Measurements from ENCODE around the gene VWA5B1.
"Not testable (repeated sequence)": the region's sequence is repeated elsewhere in the genome, so short reads cannot be mapped to it uniquely, and the experiment has no call there.

VWA5B1 gene

DNA sequence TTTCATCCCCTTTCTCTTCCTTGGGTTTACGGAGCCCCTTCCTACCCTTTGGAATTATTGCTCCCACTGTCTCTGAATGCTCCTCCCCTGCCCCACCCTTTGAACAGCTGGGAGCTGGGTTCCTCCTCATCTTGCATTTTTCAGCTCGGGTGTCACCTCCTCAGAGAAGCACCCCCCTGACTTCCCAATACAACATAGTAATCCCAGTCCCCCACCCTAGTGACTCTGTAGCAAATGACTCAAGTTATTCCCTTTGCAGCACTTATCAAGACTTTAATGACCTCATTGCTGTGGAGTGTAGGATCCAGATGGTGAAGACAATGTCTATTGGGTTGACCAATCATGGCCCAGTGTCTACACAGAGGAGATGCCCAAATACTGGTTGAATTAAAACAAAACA is 8.9 kb upstream of the VWA5B1 start:
- no peak for DNase-seq

DNA sequence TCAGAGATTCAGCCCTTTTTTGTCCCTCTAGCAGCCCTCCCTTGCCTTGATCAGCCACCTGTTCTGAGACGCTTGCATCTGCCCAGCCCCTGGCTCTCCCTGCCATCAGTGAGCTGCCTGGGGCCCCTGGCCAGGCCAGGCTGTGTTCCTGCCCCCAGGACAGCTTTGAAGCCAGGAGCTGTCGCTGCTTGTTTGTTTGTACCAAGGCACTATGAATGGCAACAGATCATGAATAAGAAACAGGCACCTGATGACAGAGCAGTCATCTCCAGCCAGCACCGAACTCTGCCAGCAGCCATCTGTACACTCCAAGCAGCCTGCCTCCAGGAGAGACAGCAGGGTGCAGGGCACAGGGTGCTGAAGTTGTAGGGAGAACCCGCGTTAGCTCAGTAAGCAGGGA is 8.1 kb upstream of the VWA5B1 start:
- no peak for DNase-seq

DNA sequence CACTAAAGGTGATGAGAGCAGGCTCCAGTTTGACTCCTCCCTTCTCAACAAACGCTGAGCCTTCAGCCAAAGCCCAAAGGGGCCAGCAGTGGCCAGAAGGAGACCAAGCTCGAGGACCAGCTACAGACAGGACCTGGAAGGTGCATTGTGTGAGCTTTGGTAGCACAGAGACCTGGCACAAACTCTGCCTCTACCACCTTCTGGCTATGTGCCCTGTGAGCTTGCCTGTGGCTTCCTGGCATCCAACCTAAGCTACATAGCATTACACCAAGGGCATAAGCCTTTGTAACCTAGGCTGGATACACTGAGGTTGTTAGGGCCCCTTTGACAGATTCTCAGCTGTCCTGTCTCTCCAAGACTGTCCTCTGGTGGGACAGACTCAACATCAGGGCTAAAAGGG is 6.6 kb upstream of the VWA5B1 start:
- DNase-seq, result no peak

DNA sequence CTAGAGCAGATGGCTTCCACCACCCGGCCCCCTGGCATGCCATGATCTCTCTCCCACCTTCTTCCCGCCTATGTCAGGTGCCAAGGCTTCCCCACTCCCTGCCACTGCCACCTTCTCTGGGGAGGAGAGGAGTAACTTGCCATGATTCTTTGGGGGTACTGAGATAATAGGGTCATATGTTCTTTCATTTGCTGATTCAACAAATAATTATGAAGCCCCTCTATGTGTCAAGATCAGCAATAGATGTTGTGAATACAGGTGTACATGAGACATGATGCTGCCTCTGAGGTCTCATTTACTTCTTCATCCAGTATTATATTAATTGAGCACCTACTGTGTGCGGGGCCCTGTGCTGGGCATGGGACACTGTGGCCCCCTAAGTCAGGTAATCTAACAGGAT is 6.0 kb upstream of the VWA5B1 start:
- no peak for DNase-seq

DNA sequence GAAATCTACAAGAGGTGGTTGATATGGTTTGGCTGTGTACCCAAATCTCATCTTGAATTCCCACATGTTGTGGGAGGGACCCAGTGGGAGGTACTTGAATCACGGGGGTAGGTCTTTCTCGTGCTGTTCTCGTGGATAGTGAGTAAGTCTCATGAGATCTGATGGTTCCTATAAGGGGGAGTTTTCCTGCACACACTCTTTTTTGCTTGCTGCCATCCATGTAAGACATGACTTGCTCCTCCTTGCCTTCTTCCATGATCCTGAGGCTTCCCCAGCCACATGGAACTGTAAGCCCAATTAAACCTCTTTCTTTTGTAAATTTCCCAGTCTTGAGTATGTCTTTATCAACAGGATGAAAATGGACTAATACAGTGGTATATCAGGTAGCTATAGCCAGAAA is 5.2 kb upstream of the VWA5B1 start:
- no peak for DNase-seq

DNA sequence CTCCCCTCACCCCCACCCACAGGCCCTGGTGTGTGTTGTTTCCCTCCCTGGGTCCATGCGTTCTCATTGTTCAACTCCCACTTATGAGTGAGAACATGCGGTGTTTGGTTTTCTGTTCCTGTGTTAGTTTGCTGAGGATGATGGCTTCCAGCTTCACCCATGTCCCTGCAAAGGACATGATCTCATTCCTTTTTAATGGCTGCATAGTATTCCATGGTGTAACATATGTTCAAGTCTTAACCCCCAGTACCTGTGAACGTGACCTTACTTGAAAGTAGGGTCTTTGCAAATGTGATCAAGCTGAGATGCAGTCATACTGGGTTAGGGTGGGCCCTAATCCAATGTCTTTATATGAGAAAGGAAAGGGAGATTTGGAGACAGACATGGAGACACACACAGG is 3.0 kb upstream of the VWA5B1 start:
- not testable (repeated sequence) for DNase-seq

DNA sequence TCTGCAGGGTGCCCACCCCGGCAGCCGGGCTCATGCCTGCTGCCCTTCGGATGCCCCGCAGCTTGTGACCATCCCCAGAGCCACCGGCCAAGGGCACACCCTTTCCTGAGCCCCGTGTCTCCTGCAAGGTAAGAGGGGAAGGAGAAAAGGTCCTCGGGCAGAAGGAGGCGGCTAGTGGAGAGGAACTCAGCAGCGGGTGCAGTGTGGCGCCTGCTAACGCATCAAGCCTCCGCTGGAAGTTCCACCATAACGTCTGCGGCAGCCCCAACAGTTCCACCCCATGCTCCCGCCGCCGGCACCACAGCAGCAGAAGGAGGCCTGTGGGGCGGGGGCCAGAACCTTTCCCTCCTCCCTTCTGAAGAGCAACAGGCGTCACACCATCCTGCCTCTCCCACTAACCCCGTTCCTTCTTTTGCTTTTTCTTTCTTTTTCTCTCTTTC is 990 bp downstream of the VWA5B1 start:
- DNase-seq, result no peak

DNA sequence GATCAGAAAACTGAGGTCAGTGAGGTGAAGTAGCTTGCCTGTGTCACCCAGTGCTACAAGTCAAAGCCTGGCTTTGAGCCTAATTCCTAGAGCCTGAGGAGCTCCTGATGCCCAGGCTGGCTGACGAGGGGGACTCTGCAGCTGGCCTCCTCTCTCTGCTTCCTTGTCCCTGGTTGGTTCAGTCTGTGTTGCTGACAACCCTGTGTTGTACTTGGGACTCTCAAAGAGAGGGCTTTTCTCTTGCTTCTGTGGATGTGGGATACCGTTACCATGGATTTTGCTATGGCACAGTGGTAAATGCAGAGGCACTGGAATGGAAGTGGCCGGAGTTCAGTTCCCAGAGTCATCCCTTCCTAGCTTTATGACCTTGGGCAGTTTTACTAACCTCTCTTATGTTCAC is 8.0 kb downstream of the VWA5B1 start:
- DNase-seq, result no peak

DNA sequence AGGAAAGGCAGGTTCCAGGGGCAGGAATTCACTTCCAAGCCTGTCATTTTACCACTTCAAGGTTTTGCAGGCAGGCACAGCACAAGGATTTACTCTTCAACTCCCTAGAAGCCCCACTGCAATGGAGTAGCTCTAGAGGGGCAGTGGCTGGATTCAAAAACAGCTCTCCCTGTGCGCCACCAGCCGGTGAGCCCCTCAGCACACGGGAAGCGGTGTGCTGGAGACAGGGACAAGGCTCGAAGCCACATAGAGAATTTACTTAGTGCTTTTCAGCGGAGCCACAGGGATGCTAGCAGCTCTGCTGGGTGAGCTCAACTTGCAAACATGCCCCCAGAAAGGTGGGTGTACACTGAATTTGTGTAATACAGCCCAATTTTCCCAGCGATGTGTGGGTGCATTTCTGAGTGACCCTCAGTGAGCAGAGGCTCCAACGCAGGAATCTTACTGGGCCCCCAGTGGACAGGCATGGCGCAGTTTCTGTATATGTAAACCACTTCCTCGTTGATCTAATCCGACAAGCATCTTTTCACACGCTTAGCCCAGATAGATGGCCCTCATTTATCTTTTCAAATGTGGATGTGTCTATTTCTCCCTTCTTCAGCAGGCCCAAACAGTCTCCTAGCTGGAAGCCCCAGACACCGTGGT is 10.9 kb downstream of the VWA5B1 start:
- no peak for DNase-seq

DNA sequence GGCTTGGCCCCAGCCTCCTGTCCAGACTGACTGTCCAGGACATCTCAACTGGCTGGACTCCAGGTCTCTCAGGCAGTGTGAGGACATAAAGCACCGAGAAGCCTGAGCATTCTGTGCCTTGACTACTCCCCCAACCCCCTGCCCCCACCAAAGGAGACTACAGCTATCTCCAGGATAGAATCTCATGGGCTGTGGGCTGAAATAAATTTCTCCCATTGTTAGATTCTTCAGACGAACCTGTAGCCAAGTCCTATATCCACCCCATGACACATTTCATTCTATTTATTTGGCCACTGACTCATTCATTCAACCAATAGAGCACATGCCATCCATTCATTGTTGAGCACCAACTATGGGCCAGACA is 11.4 kb downstream of the VWA5B1 start:
- no peak for DNase-seq

DNA sequence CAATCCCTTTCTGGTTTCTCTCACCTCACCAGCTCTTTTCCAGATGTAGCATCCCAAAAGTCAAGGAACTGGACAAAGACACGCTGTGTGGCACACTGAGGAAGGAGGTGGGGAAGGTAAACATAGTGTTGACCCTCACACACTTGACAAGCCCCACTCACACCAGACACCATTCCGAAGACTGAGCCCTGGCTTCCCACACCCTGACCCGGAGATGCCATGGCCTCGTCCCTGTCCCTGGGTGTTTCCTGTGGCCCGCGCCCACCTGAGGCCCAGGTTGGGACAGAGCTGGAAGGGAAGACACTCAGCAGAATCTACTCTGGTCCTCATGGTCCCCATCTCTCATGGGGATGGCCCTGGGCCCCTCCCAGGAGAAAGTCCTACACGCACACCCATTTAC is 16.4 kb downstream of the VWA5B1 start:
- DNase-seq, result no peak

DNA sequence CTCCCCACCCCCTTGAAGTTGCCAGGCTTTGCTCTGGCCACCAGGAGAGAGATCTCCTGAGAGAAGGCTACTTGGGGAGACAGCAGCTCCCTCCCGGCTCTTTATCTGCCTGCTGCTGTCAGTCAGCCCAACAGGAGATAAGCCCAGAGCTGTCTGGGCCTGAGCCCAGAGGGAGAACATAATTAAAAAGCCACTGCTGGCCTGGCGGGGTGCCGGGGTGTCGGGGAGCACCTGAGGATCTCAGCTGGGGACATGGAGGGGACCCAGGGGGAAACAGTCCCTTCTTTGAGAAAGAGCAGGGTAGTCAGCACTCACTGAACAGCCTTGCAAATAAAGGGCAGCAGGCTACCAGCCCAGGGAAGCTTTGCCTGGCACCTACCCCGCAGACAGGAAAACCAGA is 17.9 kb downstream of the VWA5B1 start:
- DNase-seq, result no peak

DNA sequence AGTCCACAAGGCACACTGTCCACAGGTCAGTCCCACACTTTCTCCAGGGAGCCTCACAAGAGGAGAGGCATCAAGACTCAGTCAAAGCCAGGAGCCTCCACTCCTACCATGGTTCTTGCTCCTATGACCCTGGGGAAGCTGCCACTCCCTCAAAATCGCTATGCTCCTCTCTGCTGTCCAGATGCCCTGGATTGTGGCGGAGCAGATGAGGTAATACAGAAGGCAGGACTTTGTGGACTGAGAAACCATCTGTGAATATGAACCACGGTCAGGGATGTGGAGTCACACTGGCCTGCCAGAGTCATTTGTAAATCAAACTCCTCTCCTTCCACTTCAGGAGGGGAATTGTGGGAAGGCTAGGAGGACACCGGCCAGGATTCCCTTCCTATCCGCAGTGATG is 20.6 kb downstream of the VWA5B1 start:
- DNase-seq, result no peak

DNA sequence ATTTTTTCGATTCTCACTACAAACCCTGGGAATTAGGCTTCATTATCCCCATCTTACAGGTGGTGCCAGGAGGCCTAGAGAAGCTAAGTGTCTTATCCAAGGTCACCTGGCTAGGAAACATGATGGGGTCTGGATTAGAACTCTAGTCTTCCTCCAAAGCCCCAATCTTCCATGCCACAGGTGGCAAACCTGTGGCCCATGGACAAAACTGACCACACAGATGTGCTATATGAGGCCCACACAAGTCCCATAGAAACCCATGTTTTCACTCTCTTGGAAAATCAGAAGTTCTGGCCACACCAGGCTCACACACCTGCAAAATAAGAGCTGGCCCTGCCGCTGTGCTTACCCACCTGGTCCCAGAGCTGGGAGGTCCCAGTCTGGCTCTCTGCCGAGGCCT is 21.6 kb downstream of the VWA5B1 start:
- no peak for DNase-seq

DNA sequence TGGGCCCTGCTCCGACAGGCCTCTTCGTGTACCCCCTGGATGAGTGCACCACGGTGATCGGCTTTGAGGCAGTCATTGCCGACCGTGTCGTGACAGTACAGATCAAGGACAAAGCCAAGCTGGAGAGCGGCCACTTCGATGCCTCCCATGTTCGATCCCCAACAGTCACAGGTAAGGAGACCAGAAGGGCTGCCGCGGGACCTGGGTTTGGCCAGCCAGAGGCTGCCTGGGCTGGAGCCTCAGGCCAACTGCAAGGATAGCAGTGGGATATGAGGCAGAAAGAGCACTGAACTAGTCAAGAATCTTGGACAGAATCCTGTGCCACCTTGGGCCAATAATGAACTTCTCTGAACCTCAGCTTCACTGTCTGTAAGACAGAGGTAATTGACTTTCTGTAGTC is 22.1 kb downstream of the VWA5B1 start:
- DNase-seq, result no peak

DNA sequence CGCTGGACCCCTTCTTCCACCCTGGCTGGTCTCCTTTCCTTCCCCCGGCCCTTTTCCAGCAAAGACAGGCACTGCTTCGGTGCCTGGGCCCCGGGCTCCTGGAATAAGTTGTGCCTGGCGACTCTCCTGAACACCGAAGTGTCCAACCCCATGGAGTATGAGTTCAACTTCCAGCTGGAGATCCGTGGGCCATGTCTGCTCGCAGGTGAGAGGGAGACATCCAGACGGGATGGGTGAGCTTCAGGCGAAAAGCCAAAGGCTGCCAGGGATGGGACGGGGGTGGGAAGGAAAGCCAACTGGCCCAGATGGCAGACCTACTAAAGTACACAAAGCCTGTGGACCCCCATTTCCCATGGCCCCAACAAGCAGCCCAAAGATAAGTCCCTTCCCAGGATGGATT is 26.8 kb downstream of the VWA5B1 start:
- DNase-seq, result no peak

DNA sequence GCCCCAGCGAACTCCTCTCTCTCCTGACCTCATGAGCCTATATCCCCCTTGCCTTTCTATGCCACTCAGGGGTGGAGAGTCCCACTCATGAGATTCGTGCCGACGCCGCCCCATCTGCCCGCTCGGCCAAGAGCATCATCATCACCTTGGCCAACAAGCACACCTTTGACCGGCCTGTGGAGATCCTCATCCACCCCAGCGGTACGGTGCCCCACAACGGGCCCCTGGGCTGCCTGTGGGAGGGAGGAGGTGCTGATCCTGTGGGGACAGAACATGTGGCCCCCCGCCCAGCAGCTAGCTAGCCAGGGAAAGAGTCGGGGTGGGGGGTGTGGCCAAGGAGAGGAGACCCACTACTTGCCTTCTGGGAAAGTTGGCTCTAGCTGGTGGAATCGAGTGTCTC is 27.8 kb downstream of the VWA5B1 start:
- DNase-seq, result no peak

DNA sequence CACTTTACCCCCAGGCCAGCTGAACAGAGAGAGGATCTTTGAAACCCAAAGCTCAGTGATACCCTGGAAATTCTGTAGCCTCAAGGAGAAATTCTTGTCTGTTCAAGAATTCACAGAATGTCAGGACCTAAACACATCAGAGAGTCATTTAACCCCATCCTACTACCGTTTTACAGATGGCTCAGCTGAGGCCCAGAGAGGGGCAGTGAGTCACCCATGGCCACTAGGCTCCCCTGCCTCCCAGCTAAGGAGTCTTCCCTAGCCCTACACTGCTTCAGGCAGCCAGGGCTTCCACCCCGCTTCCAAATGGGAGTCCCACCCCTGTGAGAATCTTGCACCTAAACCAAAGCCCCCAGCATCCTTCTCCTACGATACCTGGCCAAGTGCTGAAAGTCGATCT is 28.3 kb downstream of the VWA5B1 start:
- no peak for DNase-seq

DNA sequence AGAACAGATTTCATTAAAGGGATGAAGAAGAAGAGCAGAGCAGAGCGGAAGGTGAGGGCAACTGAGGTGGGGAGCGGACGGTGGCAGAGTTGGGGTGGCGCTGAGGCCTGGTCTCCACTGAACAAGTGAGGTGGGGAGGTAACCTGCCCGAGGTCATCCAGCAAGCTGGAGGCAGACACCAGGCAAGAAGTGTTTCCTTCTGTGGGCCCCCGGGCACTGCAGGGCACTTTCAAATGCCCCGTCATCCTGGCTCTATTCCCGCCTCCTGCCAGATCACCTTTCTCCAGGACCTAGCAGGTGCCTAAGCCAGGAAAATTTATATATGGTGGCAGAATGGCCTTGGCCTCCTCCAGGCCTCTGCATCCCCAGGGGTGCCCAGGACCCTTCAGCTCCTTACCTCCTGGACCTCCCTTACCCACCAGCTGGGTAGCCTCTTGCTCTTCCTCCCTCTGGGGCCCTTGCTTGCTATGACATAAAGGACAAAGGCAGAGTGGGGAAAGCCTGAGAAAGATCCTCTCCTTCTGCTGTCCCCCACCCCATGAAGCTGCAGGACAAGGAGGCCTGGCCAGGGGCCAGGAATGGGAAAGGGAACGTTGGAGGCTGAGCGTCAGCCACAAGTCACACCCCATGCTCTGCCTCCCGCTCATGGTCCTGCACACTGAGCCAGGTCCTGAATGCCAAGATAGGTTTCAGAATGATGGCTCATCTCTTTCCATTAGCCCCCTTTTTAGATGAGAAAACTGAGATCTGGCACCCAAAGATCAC is 29.0 kb downstream of the VWA5B1 start:
- DNase-seq, result no peak

DNA sequence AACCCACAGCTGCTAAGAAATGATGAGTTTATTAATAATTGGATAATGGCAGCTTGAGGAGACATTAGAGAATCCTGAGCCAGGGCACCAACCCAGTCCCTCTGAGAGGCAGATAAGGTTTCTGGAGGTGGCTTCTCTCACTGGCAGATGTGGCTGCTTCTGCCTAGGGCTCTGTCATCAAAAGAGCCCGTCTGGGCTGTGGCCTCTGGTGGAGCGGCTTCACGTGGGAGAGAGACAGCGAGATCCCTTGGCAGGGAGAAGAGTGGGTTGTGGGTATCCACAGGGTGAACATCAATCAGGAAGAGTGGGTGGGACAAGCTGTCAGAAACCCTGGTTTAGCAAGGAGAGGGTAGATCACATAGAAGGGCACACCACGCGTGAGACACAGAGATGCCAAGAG is 30.0 kb downstream of the VWA5B1 start:
- no peak for DNase-seq

DNA sequence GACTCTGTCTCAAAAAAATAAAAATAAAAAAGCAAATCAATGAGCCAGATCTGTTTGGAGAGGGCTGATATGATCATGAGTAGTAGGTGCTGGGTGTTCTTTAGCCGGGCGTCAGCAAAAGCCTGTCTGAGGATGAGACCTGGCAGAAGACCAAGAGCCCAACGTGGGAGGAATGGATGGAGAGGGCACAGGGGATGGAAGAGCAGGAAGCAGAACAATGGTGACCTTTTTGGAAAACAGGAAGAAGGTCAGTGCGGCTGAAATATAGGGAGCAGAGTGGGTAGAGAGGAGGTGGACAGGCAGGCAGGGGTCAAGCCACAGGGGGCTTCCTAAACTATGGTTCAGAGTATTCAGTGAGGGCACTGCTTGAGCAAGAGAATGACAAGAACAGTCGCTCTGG is 30.9 kb downstream of the VWA5B1 start:
- no peak for DNase-seq

DNA sequence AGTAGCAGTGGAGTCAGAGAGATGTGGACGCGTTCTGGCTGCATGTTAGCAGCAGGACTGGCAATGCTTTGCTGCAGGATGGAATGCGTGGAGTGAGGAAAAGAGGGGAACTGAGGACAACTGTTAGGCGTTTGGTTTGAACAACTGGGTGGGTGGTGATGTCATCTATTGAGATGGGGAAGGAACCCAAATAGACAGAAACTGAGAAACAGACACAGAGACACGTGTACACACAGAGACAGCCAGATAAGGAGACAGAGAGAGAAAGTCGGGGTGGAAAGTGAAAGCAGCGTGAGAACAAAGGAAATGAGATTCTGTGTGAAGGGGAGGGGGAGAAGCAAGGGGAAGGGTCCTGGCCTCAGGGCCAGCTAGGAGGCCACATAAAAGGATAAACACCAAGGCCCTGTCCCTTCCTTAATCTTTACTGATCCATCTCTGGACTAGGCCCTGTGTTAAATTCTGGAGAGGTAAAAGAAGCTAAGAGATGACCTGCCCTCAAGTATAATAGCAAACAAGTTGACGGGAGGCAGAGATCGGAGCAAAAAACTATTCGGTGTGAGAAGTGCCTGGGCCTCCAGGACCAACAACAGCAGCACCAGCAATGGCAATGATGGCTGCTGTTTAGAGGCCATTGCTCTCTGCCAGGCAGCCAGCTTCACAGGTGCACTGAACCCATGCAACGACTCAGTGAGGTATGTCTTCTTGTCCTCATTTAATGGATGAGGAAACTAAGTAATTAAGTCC is 31.6 kb downstream of the VWA5B1 start:
- DNase-seq, result no peak

DNA sequence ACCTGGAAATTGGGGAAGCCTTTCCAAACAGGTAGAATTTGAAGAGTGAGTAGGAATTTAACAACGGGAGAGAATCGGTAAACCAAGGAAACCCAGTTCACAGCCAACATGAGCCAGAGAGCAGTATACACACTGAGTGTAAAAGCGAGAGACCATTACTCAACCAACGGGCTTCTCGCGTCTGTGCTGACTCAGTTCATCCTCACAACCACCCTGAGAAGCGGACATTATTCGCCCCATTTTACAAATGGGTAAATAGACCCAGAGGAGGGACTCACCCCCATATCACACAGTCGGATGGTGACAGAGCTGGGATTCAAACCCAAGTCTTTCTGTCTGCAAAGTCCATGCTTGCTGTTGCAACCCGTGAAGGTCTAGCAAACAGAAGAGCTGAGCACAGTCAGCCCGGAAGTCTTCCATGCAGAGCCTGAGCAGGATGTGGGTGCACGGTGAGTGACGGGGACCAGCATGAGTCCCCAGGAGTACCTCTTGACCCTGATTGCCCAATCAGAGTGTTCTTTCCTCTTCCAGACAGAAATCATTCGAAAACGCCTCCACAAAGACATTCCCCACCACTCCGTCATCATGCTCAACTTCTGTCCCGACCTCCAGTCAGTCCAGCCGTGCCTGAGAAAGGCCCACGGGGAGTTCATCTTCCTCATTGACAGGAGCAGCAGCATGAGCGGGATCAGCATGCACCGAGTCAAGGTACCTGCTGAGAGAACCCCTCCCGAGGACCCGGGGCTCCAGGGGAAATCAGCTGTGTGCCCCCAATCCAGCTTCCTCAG is 32.3 kb downstream of the VWA5B1 start:
- no peak for DNase-seq

DNA sequence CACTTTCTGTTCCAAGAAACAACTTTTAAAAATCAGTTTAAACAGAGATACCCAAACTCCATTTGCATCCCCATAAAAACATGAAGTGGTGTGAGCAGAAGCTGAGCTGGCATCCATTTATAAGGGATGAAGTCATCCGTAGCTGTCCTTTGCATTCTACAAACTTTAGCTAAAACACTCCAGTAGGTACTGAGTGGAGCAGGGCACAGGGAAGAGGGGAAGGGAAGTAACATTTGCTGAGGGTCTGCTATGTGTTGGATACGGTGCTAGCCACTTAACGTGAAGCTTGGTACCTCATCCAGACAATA is 32.9 kb downstream of the VWA5B1 start:
- DNase-seq, result no peak
